HG03139 (cell line): ENCODE measurements around the gene NARF.

ENCODE experiments used
- ATAC-seq: cut with Tn5 transposase; IDR thresholded peaks from one replicate; pipeline ENCODE4 v1.9.1; 2021; ENCODE audit not compliant: unreplicated experiment

Gene NARF

DNA sequence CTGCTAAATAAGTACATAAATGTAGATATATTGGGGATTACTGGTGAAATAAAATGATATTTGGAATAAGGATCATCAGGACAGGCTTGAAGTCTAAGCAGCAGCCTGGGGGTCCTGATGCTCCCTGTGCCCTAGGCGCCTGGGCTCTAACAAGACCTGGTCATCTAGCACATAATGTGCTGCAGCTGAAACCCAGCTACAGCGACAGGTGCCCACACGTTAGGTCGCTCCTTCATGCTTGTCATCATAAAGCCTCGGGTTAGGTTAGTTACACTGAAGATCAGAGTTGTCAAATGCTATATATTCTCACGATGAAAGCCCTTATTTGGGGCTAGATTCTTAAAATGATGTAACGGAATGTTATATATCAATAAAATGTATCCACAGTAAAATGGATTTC is 11.5 kb downstream of the NARF start:
- no peak for ATAC-seq

DNA sequence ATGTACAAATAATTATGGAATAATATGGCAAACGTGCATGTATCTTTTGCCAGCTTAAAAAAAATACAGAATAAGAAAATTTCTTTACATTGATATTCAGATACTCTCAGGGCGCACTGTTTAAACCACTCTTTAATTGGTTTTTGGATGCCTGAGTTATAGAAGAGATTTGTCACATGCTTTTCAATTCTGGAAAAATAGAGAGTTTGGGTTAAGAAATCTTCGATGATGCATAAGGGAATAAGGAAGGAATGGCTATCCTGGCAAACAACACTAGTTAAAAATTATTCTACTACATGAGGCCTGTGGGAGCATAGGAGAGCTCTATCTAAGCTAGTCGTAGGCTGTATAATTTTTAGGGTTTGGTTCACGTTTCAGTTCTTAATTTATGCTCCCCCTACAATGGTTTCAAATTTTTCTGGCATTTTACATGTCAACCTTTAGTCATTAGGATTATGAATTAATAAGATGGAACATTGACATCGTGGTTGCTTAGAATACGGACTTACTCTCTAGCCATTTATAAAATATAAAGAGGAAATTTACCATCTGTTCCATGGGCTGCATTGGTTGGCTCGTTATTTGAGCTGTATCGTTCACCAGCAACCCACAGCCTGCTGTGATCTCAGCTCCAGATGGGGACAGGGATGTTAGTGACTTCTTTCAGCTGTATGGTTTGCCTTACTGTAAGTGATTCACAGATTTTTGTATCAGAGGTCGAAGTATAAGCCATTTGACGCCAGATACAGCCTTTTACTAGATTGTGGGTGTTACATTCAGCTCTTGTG is 15.9 kb downstream of the NARF start:
- no peak for ATAC-seq

DNA sequence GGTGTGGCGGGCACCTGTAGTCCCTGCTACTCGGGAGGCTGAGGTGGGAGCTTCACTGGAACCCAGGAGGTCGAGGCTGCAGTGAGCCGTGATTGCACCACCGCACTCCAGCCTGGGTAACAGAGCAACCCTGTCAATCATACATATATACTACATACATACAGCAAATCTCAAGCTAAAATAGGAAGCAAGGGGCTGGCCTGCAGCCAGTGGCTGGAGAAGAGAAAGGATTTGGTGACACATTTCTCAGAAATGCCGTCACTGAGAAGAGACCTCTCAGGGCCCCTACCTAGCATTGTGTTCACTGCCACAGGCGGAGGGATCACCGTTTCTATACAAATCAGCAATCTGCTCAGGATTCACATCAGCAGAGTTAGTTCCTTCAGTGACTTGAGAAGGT is 16.9 kb downstream of the NARF start:
- ATAC-seq = no peak

DNA sequence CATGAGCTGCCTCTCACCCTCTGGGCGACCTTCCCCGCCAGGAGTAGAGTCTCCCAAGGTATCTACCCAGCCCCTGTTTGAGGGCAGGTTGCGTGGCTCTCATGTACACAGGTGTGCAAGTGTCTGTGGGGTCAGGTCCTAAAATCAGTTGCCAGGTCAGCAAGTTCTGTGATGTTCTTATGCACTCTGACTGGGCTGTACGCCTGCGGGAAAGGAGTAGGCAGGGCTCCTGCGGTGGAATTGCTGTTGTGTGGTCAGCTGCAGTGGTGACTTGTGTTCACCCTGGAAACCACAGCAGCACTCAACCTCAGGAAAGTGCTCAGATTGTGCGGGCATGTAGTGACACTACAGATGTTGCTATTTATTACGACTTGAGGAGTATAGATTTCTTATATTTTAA is 19.4 kb downstream of the NARF start:
- no peak for ATAC-seq

DNA sequence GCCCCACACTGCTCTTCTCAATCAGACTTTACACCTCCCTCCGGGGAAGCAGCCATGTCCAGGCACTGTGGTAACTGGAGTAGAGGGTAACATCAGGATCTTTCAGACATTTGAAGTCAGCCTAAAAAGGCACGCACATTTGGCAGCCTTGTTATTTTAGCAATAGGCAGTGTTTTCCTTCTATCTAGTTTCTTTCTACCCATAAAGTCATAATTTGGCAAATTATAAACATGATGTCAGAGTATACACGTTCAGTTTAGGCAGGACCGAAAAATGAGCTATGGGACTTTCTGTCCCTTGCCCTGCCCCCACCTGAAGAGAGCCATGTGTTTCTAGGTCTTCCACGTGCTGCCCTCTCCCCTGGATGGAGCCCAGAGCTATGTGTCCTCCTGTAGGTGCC is 21.1 kb downstream of the NARF start:
- no peak for ATAC-seq

DNA sequence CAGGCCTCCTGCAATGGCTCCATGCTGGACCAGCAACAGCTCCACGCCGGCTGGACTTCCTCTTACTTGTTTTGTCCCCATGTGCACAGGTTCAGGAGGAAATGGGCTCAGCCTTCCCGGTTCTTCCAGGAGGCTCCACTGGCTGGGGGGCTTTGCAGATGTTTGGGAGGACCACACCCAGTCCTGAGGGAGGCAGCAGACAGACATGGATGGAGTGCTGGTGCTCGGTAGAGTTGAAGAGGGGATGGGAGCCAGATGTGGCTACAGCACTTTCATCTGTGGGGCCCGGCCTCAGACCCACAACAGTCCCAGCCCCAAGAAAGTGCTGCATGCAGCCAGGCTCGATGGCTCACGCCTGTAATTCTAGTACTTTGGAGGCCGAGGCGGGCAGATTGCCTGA is 21.8 kb downstream of the NARF start:
- no peak for ATAC-seq

DNA sequence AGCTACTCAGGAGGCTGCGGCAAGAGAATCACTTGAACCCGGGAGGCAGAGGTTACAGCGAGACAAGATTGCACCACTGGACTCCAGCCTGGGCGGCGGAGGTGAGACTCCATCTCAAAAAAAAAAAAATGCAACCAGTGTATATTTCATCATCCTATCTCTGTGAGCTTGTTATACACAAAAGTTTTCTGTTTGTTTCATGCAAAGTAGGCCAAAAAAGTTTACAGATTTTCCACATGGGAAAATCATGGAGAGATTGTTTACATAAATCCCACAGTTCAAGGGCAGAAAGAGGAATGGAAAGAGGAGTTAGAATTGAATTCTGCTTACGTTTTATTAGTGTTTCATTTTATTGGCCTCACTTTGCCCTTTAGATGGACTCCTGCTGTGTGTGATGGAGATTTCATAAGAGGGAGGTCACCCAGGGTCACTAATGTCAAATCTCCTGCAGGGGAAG is 24.7 kb downstream of the NARF start:
- ATAC-seq = no peak

DNA sequence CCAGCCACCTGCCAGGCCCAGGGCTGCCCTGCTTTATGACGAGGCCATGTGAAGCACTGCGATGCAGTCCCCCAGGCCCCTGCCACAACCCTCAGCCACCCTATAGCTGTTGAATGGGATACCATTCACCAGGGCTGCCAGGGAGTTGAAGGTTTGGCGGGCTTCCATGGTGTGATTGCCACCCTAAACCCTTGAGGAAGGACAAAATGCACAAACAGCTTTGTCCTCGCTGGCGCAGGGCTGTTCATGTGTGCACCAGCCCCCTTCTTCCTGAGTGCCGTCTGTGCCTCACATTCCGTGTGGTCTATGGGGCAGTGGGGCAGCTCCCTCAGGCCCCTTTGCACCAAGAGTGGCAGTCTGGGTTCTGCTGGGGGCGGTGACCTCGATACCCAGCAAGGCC is 25.3 kb downstream of the NARF start:
- ATAC-seq = no peak

DNA sequence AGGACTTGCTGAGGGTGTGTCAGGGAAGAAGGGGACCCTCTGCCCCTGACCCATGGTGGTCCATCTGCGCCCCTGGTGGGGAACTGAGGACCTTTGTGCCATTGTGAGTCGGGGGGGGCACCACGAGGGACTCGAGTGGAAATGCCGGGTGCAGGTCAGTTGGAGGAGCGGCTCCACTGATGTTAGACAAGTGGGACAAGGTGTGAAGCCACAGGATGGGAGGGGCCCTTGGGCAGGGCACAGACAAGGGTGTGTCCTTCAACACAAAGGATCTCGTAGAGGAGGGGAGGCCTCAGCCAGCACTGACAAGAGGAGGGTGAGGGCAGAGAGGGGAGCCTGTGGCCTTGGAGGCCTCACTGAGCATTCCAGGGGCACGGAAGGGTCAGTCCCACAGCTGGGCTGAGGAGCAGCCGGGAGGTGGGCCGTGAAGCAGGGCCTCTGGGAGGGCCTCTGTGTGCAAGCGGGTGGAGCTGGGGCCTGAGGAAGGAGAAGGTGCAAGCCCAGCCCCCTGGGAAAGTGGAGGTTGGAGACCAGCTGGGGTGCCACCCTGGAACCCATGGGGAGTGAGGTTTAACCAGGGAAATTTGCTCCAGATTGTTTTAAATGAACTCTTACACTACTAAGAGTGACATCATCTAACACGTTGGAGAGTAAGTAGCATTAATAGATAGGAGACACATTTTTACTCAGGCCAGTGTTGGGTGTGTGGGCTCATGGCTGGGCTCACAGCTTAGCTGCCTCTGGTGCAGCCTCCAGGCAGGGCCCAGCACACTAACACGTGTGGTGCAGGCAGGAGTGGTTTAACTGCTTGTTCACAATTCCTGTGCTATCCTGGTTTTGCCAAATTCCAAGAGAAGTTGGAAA is 27.9 kb downstream of the NARF start:
- no peak for ATAC-seq

DNA sequence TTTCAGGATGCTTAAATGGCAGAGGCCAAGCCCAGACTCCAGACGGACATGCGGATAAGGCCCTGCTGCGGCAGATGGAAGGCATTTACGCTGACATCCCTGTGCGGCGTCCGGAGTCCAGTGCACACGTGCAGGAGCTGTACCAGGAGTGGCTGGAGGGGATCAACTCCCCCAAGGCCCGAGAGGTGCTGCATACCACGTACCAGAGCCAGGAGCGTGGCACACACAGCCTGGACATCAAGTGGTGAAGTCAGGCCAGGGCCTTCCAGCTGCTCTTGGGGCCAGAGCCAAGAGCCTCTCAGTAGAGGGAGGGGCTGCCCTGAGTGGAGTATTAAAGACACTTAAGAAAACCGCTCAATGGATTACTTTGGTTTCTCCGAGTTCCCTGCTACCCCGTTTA is 29.4 kb downstream of the NARF start:
- no peak for ATAC-seq

DNA sequence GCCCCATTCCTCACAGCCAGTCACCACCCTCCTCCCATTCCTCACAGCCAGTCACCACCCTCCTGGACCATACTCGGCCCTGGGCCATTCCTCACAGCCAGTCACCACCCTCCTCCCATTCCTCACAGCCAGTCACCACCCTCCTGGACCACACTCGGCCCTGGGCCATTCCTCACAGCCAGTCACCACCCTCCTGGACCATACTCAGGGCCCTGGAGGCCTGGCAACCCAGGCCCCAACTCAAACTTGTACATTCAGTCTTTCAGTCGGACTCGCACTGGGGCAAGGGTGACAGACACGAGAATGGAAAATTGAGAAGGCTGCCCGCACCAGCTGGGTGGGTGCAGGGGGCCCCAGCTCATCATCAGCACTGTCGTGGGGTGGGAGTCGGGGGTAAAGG is 30.6 kb downstream of the NARF start:
- ATAC-seq = no peak

DNA sequence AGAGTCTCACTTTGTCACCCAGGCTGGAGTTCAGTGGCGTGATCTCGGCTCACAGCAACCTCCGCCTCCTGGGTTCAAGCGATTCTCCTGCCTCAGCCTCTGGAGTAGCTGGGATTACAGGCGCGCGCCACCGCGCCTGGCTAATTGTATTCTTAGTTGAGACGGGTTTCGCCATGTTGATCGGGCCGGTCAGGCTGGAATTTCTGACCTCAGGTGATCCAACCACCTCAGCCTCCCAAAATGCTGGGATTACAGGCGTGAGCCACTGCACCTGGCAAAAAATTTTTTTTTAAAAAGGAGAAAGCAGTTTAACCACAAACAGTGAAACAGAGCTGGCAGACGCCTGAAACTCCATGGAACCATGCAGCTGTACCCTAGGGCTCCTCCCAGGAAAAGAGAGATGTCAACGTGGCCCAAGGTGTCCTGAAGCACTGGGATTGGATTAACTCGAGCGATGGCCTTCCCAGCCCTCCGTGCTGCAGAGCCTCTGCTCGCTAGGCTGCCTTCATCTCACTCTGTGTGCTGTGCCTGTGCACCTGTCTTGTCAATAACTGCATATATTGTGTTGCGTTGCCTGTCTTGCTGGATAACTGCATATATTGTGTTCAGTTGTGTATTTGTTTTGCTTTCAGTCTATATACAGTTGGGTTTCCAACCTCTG is 31.4 kb downstream of the NARF start:
- ATAC-seq = no peak

DNA sequence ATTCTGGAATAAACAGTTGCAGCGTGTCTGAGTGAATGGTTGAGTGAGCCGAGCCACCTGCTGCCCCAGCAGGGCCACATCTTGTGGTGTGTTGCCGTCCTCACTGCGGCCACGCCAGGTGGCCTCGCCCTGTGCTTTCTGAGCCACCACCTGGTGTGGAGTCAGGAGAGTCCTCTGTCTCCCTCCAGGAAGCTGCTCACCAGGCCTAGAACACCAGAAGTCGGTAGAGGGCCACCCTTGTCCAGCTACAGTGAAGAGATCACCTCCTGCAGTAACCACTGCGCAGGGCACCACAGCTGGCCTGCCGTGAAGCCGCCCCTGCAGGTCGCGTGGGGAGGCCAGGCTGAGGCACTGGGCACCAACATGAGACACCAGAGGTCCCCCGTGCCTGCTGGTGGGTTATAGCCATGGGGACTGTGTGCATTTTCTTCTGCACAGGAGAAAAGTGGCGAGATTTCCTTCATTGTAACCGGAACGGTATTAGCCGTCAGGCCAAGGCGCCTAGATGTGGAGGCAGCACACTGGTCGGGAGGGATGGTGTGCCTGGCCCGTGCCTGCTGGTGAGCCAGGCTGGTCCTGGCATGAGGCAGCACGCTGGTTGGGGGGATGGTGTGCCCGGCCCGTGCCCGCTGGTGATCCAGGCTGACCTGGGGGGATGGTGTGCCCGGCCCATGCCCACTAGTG is 32.1 kb downstream of the NARF start:
- ATAC-seq = no peak

DNA sequence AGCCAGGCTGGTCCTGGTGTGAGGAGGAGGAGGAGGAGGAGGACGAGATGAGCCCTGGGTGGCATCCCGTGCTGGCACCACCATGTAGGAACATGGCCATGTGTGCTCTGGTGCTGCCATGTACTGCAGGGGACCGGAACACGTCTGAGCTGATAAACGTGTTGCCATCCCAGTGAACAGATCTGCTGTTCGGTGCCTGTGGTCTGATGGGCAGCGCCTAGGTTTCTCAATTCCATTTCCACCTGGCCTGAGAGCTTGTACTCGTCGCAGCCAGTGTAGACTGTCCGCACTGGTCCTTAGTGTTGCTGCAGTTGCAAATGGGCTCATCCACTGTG is 32.6 kb downstream of the NARF start:
- no peak for ATAC-seq

DNA sequence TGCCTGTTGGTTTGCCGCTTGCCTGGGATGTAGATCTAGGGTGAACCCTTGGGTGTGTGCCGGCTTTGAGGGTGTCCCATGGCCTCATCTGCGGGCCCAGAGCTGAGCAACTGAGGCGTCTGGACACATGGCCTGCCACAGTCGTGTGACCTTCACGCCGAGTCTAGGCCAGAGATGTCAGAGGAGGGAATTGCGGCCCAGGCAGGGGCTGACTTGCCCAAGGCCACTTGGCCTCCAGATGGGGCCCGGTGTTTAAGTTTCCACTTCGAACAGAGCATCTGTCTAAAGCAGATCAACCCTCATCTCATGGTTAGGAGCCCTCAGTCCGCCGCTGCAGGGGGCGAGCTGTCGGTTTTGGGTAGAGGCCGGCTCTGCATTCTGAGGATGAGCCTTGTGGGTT is 33.0 kb downstream of the NARF start:
- ATAC-seq = no peak

DNA sequence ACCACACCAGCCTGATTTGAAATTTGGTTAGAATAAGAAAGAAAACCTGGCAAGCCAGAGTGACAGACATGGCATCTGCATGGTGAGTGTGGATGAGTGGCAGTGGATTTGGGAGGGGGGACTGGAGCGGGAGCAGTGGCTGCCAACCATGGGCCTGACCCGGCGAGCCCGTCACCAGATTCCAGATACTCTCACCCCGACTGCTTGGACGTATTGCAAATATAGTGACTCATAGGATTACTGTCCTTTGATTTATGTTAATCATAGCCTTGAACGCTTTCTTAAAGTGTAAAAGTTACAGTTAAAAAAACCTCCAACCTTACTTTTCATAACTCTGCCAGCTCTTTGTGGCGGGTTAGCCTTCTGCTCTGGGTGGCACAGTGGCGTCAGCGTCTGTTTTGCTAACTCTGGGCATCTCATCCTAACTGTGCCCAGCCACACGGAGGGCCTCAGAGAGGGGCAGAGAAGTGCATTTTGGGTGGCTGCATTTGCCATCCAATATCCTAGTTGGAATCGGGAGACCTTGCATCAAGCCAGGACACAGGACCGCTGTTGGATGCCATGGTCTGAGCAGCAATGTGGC is 34.2 kb downstream of the NARF start:
- ATAC-seq = no peak

DNA sequence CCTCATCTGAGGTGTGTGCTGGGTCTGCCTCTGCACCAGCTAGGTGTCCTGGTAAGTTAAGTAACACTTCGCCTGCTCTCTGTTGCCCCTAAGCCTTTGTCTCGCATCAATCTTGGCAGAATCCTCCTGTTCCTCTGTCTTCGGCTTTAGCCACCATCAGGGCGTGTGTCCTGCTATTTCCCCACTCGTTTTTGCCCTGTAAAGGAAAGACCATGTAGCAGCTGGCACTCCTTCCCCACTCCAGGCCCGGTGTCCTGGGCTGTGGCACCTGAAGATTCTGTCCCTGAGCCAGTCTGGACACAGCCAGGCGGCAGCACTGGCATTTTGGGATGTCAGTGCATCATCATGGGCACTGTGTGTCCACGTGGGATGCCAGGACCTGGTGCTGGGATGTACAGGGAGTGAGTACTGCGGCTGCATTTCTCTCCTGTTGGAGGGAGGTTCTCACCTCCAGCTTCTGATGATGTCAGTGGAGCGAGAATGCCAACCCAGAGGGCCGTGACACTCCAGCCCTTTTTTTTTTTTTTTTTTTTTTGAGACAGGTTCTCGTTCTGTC is 34.8 kb downstream of the NARF start:
- ATAC-seq = no peak

DNA sequence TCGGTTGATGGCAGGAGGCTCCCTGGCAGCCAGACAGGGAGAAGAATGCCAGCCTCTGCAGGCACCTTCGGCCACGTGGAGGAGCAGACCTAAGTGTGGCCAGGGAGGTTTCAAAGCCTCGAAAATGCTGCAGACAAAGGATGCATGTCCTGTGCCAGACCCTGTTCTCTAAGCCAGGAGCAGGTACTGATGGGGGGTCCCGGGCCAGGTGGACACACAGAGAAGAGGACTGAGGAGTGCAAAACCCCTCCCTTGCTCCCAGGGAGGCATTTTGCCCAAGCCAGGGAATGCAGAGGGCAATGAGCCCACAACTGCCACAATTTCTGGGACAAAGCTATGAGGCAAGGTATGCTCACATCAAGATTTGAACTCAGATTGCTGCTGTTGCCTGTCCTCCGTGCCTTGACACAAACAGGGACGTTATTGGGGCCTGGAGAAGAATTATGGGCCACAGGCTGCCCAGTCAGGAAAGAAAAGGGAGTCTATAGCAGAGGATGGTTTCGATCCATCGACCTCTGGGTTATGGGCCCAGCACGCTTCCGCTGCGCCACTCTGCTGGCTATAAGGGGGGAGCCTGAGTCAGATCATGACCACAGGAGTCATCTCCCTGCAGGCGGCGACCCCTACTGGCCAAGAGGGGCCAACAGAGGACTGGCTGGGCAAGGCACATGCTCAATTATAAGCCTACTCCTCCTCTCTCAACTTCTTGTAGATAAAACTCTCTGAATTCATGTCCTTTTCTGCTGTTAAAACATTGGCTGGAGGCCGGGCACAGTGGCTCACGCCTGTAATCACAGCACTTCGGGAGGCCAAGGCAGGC is 35.9 kb downstream of the NARF start:
- ATAC-seq = peak; percentile 48

DNA sequence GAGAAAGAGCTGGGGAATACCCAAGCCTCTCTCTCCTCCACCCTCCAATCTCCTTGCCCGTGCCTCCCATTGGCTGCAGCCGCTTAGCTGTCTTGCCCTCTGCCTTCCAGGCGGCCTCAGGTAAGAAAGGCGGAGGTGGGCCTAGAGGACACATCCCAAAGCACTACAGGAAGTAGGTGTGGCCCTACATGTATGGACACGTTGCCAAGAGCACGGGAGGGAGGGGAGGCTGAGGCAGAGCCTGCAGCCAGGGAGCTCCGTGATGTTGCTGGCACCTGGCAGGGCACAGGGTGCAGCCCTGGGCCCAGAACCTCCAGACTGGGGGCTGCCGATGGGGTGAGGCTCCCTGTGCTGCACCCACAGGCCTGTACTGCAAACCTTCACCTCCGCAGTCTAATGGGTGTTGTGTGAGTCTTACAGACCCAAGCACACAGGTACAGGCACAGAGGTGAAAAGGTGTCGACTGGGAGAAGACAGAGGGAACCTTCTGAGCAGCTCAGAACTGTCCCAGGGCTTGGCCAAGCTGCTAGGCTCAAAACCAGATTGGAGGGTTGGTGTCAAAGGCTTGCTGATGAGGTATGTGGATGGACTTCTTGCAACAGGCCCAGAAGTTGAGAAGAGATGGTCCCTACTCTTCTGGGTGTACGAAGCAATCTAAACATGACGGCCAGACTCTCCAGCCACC is 37.4 kb downstream of the NARF start:
- no peak for ATAC-seq
